NCI-H2227 (cell line): ENCODE measurements around the gene PKHD1.

Source experiments
- DNase-seq: peaks from one replicate; lab custom pipeline; 2025; ENCODE audit not compliant: unreplicated experiment; lab: John Stamatoyannopoulos, UW

Gene PKHD1

GRCh38 chr6:52108128-52108527 lies 20.7 kb upstream of the PKHD1 start:
- no peak for DNase-seq

- DNase-seq: no peak
Measured at GRCh38 chr6:52106994-52107393, 19.6 kb upstream of the PKHD1 start.

- no peak for DNase-seq
Measured at GRCh38 chr6:52104979-52105378, 17.6 kb upstream of the PKHD1 start.

GRCh38 chr6:52103623-52104022 lies 16.2 kb upstream of the PKHD1 start:
- DNase-seq: no peak

GRCh38 chr6:52102405-52102804 lies 15.0 kb upstream of the PKHD1 start:
- DNase-seq: no peak

- no peak for DNase-seq
Measured at GRCh38 chr6:52098721-52099120, 11.3 kb upstream of the PKHD1 start.

GRCh38 chr6:52089758-52090348 lies 2.4 kb upstream of the PKHD1 start:
- DNase-seq: no peak

GRCh38 chr6:52086741-52087140 lies 672 bp downstream of the PKHD1 start:
- no peak for DNase-seq

- DNase-seq: no peak
Measured at GRCh38 chr6:52081237-52081636, 6.2 kb downstream of the PKHD1 start.

GRCh38 chr6:52077961-52078625 lies 9.3 kb downstream of the PKHD1 start:
- no peak for DNase-seq

- no peak for DNase-seq
Measured at GRCh38 chr6:52077180-52077884, 10.1 kb downstream of the PKHD1 start.

- no peak for DNase-seq
Measured at GRCh38 chr6:52076791-52077179, 10.6 kb downstream of the PKHD1 start.

- no peak for DNase-seq
Measured at GRCh38 chr6:52074716-52075115, 12.7 kb downstream of the PKHD1 start.

GRCh38 chr6:52074155-52074554 lies 13.3 kb downstream of the PKHD1 start:
- no peak for DNase-seq

- DNase-seq: no peak
Measured at GRCh38 chr6:52065621-52066020, 21.8 kb downstream of the PKHD1 start.

- peak; percentile 3 for DNase-seq
Measured at GRCh38 chr6:52063584-52064344, 23.6 kb downstream of the PKHD1 start.

GRCh38 chr6:52061481-52061880 lies 25.9 kb downstream of the PKHD1 start:
- no peak for DNase-seq

- DNase-seq: no peak
Measured at GRCh38 chr6:52059821-52060220, 27.6 kb downstream of the PKHD1 start.

- DNase-seq: no peak
Measured at GRCh38 chr6:52055451-52055850, 32.0 kb downstream of the PKHD1 start.

- DNase-seq: no peak
Measured at GRCh38 chr6:52053038-52053695, 34.2 kb downstream of the PKHD1 start.

GRCh38 chr6:52050051-52050405 lies 37.4 kb downstream of the PKHD1 start:
- DNase-seq: no peak
